Activated CD4-positive, alpha-beta T cell treated with anti-CD3 and anti-CD28 coated beads, Interleukin-2, amount 10 ng/mL, durations not matched to agents 24 days and 14 days (primary cell): ENCODE measurements around the gene HPS4. TPM values are rescaled to one million over a fixed set of nuclear protein-coding genes. Genes with fewer than 3 reads are reported as not detected.
A peak's percentile ranks its signal among the peaks of the same experiment; 100 is the strongest.
"Not testable (repeated sequence)": the region's sequence is repeated elsewhere in the genome, so short reads cannot be mapped to it uniquely, and the experiment has no call there.

Experiments
- DNase-seq: peaks from one replicate; pipeline ENCODE4 v3.0.0; 2022
- H3K27ac Mint-ChIP-seq: one replicate; pipeline ENCODE4 v1.8.0; 2022; ENCODE audit warnings: mild to moderate bottlenecking, mixed read lengths
- H3K27me3 Mint-ChIP-seq: one replicate; pipeline ENCODE4 v1.8.0; 2022; ENCODE audit warnings: mixed read lengths
- H3K36me3 Mint-ChIP-seq: one replicate; pipeline ENCODE4 v1.8.0; 2022; ENCODE audit warnings: low read depth, mild to moderate bottlenecking, mixed read lengths
- H3K4me1 Mint-ChIP-seq: one replicate; pipeline ENCODE4 v1.8.0; 2021; ENCODE audit warnings: mixed read lengths
- H3K4me3 Mint-ChIP-seq: one replicate; pipeline ENCODE4 v1.8.0; 2022; ENCODE audit warnings: mild to moderate bottlenecking, moderate library complexity, mixed read lengths
- H3K9me3 Mint-ChIP-seq: one replicate; pipeline ENCODE4 v1.8.0; 2021; ENCODE audit warnings: mixed read lengths
- intact Hi-C: fragments of 100-400 bp; cut with micrococcal nuclease; formaldehyde crosslinking; loops from one replicate; pipeline ENCODE4 v1.15.1; 2023
- total RNA-seq: library from RNA; stranded (reverse); gene quantifications from 2 replicates; pipeline ENCODE4 v1.2.3, GENCODE V29; 2022

HPS4 gene
- total RNA-seq, 1 donor from 2014 or later, result 47.0 TPM

DNA sequence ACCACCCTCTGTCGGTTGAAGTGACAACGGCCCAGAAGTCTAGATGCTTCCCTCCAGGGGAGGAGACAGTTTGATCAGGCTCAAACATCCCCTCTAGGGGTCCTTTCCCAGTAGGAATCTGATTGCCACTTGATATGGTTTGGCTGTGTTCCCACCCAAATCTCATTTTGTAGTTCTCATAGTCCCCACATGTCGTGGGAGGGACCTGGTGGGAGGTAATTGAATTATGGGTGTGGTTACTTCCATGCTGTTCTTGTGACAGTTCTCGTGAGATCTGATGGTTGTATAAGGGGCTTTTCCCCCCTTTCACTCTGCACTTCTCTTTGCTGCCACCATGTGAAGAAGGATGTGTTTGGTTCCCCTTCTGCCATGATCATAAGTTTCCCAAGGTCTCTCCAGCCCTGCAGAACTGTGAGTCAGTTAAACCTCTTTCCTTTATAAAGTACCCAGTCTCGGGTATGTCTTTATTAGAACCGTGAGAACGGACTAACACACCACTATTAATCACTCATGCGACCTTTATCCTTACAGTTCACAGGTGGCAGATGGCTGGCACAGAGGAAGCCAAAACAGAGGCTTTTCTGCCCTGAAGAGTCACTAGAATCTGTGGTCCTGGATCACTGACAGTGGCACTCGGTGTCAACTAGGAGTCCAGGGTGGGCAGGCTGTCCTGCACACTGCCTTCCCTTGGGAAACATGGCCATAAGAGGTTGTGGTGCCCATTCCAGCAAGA lies 33.0 kb downstream of the HPS4 start:
- no peak for DNase-seq
- intact Hi-C loops, result no loop called here
- Mint-ChIP-seq H3K36me3 (peaks cover 19% of the 10 kb centered on the region), H3K4me3 (no peak overlapping the region), H3K9me3 (no peaks in the 10 kb centered on the region), H3K4me1 (no peaks in the 10 kb centered on the region), H3K27ac (no peak overlapping the region), H3K27me3 (no peaks in the 10 kb centered on the region)

DNA sequence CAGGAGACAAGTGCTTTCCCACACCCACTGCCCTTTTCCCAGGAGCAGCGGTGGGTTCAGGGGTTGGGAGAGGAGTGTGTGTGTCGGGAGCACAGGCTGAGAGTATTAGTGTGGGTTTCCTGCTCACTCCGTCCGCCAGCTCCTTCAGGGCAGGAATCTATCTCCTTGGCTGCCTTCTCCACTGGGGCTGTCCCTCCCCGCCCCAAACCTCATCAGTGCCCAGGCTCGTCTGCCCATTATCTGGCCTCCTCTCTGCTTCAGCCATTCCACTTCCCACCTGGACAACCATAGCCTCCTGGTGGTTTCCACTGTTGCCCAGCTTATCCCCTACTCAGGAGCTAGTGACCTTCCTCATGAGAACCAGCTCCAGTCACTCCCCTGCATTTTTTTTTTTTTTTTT lies 34.6 kb downstream of the HPS4 start:
- no peak for DNase-seq
- H3K27me3 Mint-ChIP-seq, result no peaks in the 10 kb centered on the region
- no peak overlapping the region for H3K4me3 Mint-ChIP-seq
- intact Hi-C loops, result no loop called here
- H3K27ac Mint-ChIP-seq, result no peak overlapping the region
- peaks cover 19% of the 10 kb centered on the region for H3K36me3 Mint-ChIP-seq
- no peaks in the 10 kb centered on the region for H3K4me1 Mint-ChIP-seq
- no peaks in the 10 kb centered on the region for H3K9me3 Mint-ChIP-seq

DNA sequence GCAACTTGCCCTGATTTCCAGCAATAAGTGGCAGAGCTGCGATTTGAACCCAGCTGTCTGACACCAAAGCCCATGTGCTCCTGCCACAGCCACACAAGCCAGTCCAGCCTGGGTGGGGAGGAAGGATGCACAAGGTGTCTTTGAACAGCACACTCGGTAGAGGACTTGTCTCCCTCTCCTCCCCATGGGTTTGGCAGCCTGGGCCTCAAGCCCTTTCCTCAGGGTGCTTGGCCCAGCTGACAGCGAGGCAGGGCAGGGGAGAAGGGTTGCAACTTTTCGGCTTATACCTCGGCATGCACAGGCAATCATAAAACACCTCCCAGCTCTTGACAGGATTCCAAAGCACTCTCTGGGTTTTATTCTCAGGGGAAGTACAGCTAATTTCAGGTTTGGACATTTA lies 35.2 kb downstream of the HPS4 start:
- H3K4me3 Mint-ChIP-seq, result no peak overlapping the region
- H3K9me3 Mint-ChIP-seq, result no peaks in the 10 kb centered on the region
- no peak for DNase-seq
- H3K4me1 Mint-ChIP-seq, result no peaks in the 10 kb centered on the region
- H3K27me3 Mint-ChIP-seq, result no peaks in the 10 kb centered on the region
- peaks cover 18% of the 10 kb centered on the region for H3K36me3 Mint-ChIP-seq
- intact Hi-C loops, result no loop called here
- H3K27ac Mint-ChIP-seq, result no peak overlapping the region

DNA sequence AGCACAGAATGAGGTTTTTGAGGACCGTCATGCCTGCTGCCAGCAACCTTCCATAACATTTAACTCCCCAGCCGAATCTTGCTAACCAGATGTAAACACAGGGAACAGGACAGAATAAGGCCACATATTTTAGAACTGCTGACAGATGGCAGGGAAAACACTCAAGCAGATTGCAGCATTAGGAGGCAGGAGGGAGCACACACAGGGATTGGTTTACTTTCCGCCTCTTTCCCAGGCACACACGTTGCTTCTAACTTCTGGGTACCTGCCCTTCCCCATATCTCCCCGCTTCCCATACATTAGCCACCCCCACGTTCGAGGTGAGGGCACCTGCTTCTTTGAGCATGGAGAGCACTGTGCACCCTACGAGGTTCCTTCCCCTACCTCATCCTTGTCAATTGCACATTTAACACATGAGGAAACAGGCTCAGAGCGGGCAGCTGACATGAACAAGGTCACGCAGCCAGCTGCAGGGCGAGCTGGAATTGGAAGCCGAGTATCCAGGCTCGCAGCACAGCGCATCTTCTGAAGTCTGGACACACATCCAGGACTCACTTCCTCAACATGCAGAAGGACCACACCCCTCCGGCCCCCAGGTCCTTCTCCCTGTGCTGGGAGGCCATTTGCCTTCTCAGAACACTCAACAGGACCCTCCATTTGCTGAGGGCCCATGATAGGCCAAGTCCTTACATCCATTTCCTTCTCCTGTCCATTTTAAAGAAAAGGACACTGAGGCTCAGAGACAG lies 35.8 kb downstream of the HPS4 start:
- intact Hi-C loops, result no loop called here
- H3K9me3 Mint-ChIP-seq, result no peaks in the 10 kb centered on the region
- no peaks in the 10 kb centered on the region for H3K4me1 Mint-ChIP-seq
- DNase-seq, result no peak
- no peak overlapping the region for H3K4me3 Mint-ChIP-seq
- no peaks in the 10 kb centered on the region for H3K27me3 Mint-ChIP-seq
- H3K27ac Mint-ChIP-seq, result no peak overlapping the region
- peaks cover 17% of the 10 kb centered on the region for H3K36me3 Mint-ChIP-seq

DNA sequence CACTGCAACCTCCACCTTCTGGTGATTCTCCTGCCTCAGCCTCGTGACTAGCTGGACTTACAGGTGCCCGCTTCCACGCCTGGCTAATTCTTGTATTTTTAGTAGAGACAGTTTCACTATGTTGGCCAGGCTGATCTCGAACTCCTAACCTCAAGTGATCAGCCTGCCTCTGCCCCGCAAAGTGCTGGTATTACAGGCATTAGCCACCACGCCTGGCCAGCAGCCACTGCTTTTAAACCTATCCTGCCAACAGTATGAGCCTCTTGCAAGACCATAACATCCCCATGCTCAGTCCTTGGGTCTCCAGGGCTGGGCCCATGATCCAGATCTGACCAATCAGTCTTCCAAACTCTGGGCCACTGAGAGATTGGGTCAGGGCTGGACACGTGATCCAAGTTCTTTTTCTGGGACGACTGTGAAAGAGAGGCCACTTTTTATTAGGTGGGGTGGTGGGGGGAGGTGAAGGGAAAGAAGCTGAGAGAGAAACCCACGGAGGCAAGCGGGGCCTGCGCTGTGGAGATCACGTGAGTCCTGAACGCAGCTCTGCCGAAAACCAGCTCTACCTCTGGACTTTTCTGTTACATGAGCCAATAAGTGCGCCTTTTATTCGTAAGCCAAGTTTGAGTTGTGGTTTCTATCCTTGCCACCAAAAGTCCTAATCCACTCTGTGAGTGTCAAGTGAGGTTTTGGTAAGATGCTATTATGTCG lies 36.6 kb downstream of the HPS4 start:
- no peaks in the 10 kb centered on the region for H3K27me3 Mint-ChIP-seq
- no peak for DNase-seq
- no peak overlapping the region for H3K4me3 Mint-ChIP-seq
- peaks cover 1% of the 10 kb centered on the region for H3K4me1 Mint-ChIP-seq
- H3K27ac Mint-ChIP-seq, result peak overlapping the region; percentile 13
- intact Hi-C loops, result no loop called here
- no peaks in the 10 kb centered on the region for H3K9me3 Mint-ChIP-seq
- peaks cover 16% of the 10 kb centered on the region for H3K36me3 Mint-ChIP-seq

DNA sequence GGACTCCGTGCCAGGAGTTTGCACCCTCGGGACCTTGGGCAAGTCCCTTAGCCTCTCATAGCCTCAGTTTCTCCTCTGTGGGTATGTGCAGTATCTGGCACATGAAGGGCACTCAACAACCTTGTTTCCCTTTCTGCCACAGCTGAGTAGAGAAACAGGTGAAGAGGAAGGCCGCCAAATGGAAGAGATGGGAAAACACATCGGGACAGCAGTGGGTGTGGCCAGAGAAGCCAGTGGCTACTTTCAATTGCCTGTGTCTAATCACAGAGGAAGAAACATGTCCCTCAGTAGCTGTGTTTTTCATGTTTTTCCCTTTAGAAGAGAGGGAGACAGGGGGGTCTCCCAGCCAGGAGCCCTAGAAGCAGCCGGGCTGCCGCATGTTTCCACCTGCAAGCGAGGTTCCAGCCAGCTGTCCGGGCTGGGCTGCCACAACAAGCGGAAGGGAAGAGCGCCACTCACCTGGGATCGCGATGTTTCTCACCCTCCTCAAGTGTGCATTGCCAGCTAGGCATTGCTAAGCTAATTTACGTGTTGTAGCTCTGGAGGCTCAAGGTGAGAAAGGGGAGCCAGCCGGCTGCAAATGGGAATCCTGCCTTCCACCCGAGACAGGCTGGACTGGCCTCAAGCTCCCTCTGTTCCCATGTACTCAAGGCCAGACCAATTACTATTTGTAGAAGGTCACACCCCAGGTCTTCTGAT lies 37.9 kb downstream of the HPS4 start:
- Mint-ChIP-seq H3K27me3 (no peaks in the 10 kb centered on the region), H3K4me1 (peaks cover 5% of the 10 kb centered on the region), H3K9me3 (no peaks in the 10 kb centered on the region), H3K36me3 (peaks cover 14% of the 10 kb centered on the region), H3K27ac (no peak overlapping the region), H3K4me3 (no peak overlapping the region)
- intact Hi-C loops, result no loop called here
- DNase-seq, result no peak

DNA sequence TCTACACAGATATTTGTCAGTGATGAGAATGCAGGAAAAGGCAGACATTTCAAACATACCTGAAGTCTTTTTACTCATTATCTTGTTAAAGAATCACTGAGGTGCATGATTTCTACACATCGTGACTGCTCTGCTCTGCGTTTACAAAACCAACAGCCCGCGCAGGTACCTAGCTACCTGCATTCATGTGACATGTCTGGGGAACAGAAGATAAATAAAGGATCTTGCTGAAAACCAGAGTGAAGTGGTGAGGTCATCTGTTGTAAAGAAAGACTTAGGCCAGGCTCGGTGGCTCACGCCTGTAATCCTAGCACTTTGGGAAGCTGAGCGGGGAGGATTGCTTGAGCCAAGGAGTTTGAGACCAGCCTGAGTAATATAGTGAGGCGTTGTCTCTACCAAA lies 38.8 kb downstream of the HPS4 start:
- no peak overlapping the region for H3K4me3 Mint-ChIP-seq
- no peaks in the 10 kb centered on the region for H3K27me3 Mint-ChIP-seq
- no peak overlapping the region for H3K27ac Mint-ChIP-seq
- H3K4me1 Mint-ChIP-seq, result peaks cover 6% of the 10 kb centered on the region
- no peaks in the 10 kb centered on the region for H3K9me3 Mint-ChIP-seq
- H3K36me3 Mint-ChIP-seq, result peaks cover 14% of the 10 kb centered on the region
- intact Hi-C loops, result no loop called here
- DNase-seq, result no peak

DNA sequence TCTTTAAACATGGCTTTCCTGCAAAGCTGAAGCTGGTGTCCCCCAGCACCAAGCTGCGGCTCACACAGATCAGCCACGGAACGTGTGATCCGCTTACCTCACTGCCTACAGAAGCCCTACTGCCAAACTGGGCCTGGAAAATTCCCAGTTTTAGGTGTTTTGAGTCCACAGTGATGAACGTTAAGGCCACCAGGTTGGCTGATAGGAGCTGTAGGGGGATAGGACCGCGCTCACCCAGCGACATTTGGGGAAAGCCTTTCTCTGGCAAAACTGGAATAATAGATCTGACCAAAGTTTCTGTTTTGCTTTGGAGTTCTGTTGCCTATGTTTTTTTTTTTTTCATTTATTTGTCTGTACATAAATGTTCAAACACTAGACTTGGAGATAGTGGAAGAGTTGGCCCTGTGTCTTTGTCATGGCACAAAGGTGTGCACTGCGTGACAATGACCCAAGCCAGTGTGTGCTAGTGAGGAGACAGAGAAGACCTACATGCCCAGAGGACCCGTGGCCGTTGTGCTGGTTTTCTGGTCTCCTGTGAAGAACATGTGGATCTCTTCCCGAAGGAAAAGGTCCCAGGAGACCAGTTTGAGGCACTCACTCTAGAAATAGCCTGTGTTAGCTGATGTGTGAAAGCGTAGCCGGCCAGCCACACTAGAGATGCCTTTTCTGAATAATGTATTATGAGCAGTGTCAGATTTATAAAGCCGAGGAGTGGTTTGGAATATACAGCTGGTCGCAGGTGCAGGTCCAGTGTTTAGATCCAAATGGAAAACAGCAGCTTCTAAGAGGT lies 39.5 kb downstream of the HPS4 start:
- no peak overlapping the region for H3K4me3 Mint-ChIP-seq
- no peaks in the 10 kb centered on the region for H3K9me3 Mint-ChIP-seq
- peaks cover 6% of the 10 kb centered on the region for H3K4me1 Mint-ChIP-seq
- H3K27me3 Mint-ChIP-seq, result no peaks in the 10 kb centered on the region
- peaks cover 14% of the 10 kb centered on the region for H3K36me3 Mint-ChIP-seq
- peak overlapping the region; percentile 40 for H3K27ac Mint-ChIP-seq
- intact Hi-C loops, result no loop called here
- DNase-seq, result no peak

DNA sequence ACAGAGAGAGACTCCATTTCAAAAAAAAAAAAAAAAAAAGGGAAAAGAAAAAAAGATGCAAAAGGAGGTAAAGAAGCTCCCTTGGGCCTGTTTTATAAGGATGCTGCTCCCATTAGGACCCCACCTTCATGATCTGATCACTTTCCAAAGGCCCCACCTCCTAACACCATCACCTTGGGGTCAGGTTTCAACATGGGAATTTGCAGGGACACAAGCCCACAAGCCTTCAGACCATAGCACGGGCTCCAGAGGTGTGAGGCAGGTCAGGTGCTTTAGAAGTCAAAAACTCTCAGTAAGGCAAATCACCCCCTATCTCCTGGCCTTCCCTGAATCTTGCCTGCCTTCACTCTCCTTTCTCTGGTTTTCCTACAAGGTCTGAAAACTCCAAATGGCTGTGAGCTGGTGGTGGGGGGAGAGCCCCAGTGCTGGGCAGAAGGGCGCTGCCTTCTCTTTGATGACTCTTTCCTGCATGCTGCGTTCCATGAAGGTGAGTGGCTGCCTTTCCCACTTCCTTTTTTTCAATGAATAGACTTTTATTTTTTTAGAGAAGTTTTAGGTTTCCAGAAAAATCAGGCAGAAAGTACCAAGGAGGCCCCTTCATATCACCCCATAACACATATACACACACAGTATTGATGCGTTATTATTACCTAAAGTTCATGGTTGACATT lies 41.4 kb downstream of the HPS4 start:
- Mint-ChIP-seq H3K36me3 (peaks cover 16% of the 10 kb centered on the region), H3K27ac (peak overlapping the region; percentile 74), H3K4me1 (peaks cover 13% of the 10 kb centered on the region), H3K4me3 (no peak overlapping the region), H3K27me3 (no peaks in the 10 kb centered on the region), H3K9me3 (no peaks in the 10 kb centered on the region)
- DNase-seq, result no peak
- intact Hi-C loops, result no loop called here

DNA sequence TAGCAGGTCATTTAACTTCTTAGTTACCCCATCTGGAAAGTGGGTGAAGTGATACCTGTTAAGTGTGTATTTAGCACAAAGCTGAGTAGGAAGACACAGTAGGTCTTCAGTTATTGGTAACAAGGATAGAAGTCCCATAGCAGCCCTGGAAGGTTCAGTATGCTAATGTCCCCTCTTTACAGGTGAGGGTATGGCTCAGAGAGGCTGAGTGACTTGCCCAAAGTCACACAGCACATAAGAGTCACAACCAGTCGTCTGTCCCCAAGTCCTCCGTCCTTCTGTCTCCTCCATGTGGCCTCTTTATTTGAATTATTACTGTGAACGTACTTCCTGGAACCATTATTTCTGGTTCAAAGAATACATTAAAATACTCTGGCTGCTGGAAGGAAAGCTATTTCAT lies 44.0 kb downstream of the HPS4 start:
- H3K27me3 Mint-ChIP-seq, result no peaks in the 10 kb centered on the region
- H3K4me1 Mint-ChIP-seq, result peaks cover 35% of the 10 kb centered on the region
- intact Hi-C loops, result no loop called here
- peaks cover 37% of the 10 kb centered on the region for H3K36me3 Mint-ChIP-seq
- no peak overlapping the region for H3K27ac Mint-ChIP-seq
- DNase-seq, result no peak
- H3K9me3 Mint-ChIP-seq, result no peaks in the 10 kb centered on the region
- H3K4me3 Mint-ChIP-seq, result no peak overlapping the region

DNA sequence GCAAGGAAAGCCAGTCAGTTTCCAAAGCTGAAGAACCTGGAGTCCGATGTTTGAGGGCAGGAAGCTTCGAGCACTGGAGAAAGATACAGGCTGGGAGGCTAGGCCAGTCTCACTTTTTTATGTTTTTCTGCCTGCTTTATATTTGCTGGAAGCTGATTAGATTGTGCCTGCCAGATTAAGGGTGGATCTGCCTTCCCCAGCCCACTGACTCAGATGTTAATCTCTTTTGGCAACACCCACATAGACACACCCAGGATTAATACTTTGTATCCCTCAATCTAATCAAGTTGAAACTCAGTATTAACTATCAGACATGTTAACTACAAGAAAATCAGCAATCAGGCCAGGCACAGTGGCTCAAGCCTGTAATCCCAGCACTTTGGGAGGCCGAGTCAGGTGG lies 44.8 kb downstream of the HPS4 start:
- H3K4me3 Mint-ChIP-seq, H3K9me3 Mint-ChIP-seq, intact Hi-C loops, H3K27ac Mint-ChIP-seq, DNase-seq, H3K27me3 Mint-ChIP-seq: not testable (repeated sequence)
- Mint-ChIP-seq H3K4me1 (peaks cover 41% of the 10 kb centered on the region), H3K36me3 (peaks cover 41% of the 10 kb centered on the region)

DNA sequence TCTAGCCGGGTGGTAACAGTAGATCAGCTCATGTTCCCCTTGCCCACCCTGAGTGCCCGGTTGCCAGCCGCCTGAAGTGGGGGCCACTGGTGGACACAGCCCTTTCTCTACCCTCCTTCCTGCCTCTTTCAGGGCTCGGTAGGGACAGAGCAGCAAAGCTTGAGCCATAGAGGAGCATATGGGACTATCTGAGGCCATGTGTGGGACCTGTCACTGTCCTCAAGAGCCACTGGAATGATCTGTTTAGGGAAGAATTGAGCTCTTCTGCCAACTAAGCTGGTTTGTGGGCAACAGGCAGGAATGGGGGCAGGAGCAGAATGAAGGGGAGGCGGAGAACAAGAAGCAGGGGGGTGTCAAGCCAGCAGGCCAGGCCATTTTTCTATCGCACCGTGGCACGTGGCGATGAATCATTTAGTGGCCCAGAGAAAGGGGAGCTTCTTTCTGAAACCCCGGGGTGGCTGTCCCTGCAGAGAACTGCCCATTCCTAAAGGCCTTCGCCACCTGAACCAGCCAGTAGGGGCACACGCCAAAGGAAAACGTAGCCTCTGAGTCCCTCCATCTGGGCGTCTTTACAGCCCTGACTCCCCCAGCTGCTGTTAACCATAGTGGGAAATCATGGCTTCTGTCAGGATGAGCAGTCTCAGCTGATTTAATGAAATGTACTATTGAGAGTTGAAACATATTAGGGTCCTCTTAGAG lies 45.7 kb downstream of the HPS4 start:
- H3K27me3 Mint-ChIP-seq, result no peaks in the 10 kb centered on the region
- intact Hi-C loops, result no loop called here
- DNase-seq, result no peak
- peaks cover 46% of the 10 kb centered on the region for H3K36me3 Mint-ChIP-seq
- no peak overlapping the region for H3K4me3 Mint-ChIP-seq
- peaks cover 45% of the 10 kb centered on the region for H3K4me1 Mint-ChIP-seq
- H3K9me3 Mint-ChIP-seq, result no peaks in the 10 kb centered on the region
- H3K27ac Mint-ChIP-seq, result no peak overlapping the region
